Stimulated activated CD8-positive, alpha-beta memory T cell treated with anti-CD3 and anti-CD28 coated beads, Interleukin-4, amount 100 ng/mL, for 48 hours (primary cell): Measurements from ENCODE around the gene MOB2.

Experiments
- DNase-seq: peaks from one replicate; pipeline ENCODE4 v3.0.0-alpha.2; 2020

Gene MOB2

DNA sequence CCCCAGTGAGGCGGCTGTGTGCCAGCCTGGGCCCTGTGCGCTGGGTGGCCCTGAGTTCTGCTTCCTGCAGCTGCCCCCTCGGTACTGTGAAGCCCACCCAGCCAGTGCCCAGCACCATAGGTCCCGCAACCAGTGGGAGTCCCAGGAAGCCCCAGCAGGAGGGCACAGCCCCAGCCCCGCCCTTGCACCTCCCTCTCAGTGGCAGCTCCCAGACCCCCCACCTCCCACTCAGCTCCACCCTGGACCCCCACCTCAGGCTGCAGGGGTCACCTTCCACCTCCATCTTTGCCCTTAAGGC is 30.9 kb downstream of the MOB2 start:
- no peak for DNase-seq

- DNase-seq, result no peak
Observed at GRCh38 chr11:1455032-1455762, 31.4 kb downstream of the MOB2 start.

DNA sequence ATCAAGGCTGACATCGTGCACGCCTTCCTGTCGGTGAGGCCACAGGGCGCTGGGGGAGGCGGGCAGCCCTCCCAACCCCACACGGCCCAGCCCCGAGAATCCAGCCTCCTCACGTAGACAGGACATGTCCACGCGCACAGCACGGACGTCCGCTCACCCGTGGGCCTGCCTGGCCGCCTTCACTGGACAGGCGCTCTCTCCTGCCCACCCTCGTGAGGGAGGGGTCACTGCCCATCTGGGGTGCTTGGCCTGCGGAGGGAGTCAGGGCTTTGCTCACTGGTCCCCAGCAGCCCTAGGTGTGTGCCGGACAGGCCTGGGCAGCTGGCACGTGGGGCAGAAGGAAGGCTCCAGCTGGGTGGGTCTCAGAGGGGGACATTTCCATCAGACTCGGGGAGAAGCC is 32.0 kb downstream of the MOB2 start:
- DNase-seq, result no peak

DNA sequence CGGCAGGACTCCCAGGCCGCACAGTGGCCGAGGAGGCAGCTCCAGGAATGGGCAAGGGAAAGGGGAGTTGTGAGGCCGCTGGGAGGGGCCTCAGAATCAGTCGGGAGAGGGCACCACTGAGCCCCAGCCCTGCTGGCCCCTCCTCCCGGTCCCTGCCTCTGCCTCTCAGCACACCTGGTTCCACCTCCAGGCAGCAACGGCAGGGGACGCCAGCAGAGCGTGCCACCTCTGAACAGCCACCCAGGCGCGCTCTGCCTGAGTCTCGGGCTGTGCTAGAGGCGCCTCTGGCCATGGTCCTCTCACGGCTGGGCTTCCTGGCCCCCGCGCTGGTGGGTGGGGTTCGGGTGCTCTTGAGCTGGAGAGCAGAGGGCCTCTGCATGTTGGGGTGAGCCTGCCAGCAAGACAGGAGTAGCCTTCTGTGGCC is 33.0 kb downstream of the MOB2 start:
- peak; percentile 53 for DNase-seq

DNA sequence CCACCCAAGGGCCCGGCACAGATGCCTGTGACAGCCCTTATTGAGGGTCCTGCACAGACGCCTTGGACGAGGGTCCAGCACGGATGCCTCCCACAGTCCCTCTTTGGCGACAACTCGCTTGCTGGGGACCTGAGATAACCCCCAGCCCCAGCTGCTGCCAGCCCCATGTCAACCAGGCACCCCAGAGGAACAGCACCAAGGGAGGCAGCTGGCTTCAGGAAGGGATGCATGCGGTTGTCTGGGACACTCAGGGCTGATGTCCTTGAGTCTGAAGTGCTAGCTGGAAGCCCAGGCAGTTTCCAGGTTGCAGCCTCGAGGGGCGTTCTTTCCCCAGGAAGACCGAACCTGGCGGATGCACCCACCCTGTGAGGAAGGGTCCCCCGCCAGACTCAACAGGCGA is 33.8 kb downstream of the MOB2 start:
- no peak for DNase-seq

DNA sequence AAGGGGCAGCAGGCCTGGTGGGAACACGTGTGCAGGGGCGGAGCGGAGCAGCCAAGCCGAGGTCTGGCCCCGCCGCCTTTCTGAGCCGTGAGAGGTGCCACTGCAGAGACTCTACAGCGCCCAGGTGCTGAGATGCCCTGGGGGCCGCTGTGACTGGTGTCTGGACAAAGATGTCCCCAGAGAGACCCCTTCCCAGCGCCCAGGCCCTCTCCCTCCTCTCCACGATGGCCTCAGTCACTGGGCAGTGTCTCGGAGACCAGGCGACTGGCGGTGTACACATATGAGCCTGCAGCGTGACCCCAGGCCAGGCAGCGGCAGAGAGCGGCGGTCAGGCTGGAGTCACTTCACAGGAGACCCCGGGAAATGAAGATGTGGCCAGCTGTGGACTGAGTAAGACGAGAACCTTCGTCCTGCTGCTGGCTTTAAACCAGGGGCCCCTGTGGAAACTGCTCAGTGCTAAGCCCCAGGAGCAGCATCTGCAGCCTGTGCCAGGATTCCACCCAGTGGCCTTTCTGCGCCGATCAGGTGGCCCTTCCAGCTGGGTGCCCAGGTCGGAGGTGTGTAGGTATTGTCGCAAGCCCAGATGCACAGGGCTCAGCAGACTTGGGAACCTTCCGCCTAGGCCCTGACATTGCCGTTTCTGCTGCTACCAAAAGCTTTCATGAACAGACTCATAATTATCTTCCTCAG is 34.7 kb downstream of the MOB2 start:
- no peak for DNase-seq

DNA sequence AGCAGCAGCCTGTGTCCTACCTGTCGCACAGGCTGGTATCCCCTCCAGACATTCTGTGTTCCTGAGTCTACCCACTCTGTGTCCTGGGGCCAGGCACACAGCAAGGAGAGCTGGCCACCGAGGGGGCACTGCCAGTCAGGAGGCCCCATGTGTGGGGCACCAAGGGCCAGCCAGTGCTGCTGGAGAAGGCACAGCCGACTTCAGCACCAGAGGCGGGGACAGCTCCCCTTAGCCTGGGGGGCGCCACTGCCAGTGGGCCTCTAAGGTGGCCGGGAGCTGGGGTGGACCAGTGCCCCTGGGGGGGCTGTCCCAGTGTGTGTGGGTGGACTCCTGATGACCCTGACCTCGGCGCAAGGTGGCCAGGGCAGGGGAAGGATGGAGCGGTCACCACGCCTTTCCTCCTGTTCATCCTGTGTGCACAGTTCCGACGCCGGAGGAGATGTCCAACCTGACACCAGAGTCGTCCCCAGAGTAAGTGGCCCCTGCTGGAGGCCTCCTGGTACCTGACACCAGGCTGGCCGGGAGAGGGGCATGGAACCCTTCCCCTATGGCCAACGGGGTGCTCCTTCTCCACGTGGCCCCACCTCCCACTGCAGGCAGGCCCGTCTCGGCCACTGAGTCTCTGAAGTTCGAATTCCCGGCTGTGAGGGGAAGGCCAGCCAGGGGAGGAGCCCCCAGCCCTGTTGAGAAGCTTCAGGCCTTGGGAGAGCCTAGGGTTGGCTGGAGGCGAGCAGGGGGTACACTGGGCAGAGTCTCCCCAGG is 35.4 kb downstream of the MOB2 start:
- DNase-seq, result no peak

DNA sequence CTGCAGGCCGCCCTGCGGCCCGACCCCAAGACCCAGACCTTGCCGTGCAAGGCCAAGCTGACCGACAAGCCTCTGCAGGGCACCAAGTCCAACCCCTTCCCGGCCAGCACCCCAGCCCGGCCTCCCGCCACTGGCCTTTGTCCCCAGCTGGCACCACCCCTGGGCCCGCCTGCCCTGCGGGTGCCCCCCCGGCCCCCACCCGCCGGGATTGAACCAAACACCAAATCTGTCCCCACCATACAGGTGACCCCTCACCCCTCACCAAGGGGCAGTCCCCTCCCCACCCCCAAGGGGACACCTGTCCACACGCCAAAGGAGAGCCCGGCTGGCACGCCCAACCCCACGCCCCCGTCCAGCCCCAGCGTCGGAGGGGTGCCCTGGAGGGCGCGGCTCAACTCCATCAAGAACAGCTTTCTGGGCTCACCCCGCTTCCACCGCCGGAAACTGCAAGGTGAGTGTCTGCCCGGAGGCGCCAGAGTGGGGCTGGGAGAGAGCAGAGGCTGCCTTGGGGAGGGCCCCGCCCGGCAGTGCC is 36.2 kb downstream of the MOB2 start:
- DNase-seq, result no peak

- DNase-seq, result no peak
Observed at GRCh38 chr11:1449490-1450243, 36.9 kb downstream of the MOB2 start.

- DNase-seq, result no peak
Observed at GRCh38 chr11:1448882-1449281, 37.7 kb downstream of the MOB2 start.

- no peak for DNase-seq
Observed at GRCh38 chr11:1447845-1448825, 38.4 kb downstream of the MOB2 start.

GRCh38 chr11:1446623-1447022 is 40.0 kb downstream of the MOB2 start:
- no peak for DNase-seq

GRCh38 chr11:1445741-1446445 is 40.7 kb downstream of the MOB2 start:
- DNase-seq, result no peak

DNA sequence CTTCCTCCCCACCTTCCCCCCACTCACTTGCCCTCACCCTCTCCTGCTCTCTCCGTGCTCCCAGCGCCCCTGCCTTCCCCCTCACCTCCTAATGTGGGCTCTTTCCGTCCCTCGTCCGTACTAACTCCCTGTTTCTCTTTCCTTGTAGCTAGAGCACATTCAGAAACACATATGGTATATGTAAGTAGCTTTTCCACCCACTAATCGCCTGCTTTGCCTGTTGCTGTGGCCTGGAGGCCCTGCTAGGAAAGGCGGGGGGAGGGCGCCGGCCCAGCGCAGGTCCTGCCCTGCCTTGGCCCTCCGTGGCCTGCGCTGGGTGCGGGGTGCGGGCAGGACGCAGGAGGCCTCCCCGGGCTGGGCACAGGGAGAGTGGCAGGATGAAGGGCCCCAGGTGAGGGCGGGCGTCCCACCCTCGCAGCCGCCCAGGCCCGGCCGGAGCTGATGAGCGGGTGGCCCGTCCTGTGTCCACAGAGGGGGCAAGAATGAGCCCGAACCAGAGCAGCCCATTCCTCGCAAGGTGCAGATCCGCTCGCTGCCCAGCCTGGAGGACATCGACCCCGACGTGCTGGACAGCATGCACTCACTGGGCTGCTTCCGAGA is 41.7 kb downstream of the MOB2 start:
- DNase-seq, result no peak

- no peak for DNase-seq
Observed at GRCh38 chr11:1444321-1444720, 42.3 kb downstream of the MOB2 start.

GRCh38 chr11:1443737-1444136 is 42.8 kb downstream of the MOB2 start:
- DNase-seq, result no peak

DNA sequence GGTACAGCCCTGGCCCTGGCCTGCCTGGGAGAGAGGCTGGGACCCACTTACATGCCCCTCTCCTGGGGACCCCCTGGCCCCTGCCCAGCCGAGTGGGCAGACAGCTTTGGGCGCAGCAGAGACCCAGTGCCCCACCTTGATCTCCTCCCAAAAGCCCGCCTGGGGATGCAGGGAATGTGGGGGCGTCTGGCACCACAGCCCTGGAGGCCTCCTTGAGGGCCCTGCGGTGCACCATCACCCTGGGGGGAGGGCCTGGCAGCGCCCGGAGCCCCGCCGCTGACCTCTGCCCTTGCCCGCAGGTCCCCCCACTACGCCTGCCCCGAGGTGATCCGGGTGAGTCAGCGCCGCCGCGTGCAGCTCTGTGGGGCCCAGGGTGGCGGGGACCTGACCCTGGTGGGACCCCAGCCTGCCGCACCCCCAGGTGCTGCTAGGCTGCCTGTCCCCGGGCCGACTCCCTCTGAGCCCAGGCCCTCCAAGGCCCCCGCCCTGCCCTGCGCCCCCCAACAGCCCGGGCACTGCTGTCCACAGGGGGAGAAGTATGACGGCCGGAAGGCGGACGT is 43.7 kb downstream of the MOB2 start:
- DNase-seq, result no peak

GRCh38 chr11:1442163-1442562 is 44.4 kb downstream of the MOB2 start:
- no peak for DNase-seq

DNA sequence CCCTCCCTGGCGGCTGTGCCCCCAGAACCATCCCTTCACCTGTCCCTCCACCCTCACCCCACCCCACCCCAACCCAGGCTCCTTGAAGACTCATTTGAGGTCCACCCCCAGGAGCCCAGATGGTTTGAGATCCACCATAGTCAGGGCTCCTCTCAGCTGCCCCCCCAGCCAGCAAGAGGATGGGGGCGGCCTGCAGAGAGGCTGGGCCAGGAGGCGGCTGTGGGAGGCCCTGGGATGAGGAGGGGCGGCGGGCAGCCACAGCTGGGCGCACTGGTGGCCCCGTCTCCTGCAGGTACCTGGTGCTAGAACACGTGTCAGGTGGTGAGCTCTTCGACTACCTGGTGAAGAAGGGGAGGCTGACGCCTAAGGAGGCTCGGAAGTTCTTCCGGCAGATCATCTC is 46.1 kb downstream of the MOB2 start:
- no peak for DNase-seq

- no peak for DNase-seq
Observed at GRCh38 chr11:1440066-1440465, 46.5 kb downstream of the MOB2 start.
